GM13976 (cell line): ENCODE measurements around the gene SLC35E2B.

Experiments
- DNase-seq: peaks from one replicate; pipeline ENCODE4 v3.0.0; 2012; ENCODE audit warnings: low spot score
- CTCF ChIP-seq: IDR thresholded peaks from 2 replicates; pipeline ENCODE4 v1.5.1; 2012; ENCODE audit warnings: borderline replicate concordance, mild to moderate bottlenecking; ENCODE audit not compliant: insufficient read depth; ENCODE audit errors: extremely low read depth, missing control alignments, control extremely low read depth
- in situ Hi-C: fragments of 300-500 bp; cut with MboI; formaldehyde crosslinking; loops from one replicate; pipeline ENCODE4 v1.12.0; 2022; ENCODE audit warnings: low sequenced_read_pairs, mixed read lengths, inconsistent platforms; ENCODE audit not compliant: unreplicated experiment

Gene SLC35E2B

GRCh38 chr1:1614204-1614953 is 78.2 kb downstream of the SLC35E2B start:
- TF ChIP-seq CTCF, result no peak
- no peak for DNase-seq
- in situ Hi-C loops, result no loop called here

DNA sequence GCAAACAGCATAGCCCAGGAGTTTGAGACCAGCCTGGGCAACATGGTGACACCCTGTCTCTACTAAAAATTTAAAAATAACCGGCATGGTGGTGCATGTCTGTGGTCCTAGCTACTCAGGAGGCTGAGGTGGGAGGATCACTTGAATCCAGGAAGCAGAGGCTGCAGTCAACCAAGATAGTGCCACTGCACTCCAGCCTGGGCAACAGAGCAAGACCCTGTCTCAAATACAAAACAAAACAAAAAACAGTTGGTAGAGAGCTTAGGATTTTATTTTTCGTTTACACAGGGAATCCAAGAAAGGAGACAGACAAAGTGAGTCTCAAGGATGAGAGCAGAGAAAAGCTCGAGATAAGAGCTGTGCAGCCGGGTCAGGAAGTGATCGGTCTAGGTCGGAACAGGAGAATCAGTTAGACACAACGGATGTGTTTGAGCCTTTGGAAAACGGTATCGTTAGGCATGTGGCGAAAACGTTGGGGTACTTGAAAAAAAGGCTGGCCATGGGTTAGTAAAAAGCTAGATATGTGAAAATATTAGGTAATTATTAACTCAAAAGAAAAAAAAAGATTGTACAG is 79.0 kb downstream of the SLC35E2B start:
- DNase-seq, result no peak
- in situ Hi-C loops, result no loop called here
- no peak for TF ChIP-seq CTCF

- TF ChIP-seq CTCF, result no peak
- no peak for DNase-seq
- in situ Hi-C loops, result no loop called here
Observed at GRCh38 chr1:1612104-1612400, 80.5 kb downstream of the SLC35E2B start.

DNA sequence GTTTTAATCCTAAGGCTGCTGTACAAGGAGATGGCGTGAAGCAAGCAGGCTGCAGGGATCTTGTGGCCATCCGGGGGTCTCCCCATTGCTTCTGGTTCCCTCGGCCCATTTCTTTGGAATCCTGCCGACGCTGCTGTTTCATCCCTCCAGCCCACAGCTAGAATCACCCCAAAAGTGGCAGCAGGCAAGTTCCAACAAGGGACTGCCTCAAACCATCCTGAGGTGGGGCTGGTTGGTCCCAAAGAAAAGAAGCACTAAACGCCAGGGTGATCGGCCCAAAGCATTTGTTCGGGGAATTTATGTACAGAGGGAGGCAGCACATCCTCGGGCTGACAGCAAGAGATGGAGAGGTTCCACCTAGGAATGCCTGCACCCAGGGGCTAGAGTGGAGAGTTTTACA is 81.8 kb downstream of the SLC35E2B start:
- in situ Hi-C loops, result no loop called here
- TF ChIP-seq CTCF, result no peak
- DNase-seq, result no peak

GRCh38 chr1:1609822-1610485 is 82.6 kb downstream of the SLC35E2B start:
- in situ Hi-C loops, result no loop called here
- TF ChIP-seq CTCF, result no peak
- no peak for DNase-seq
